ENCODE data around the gene LPP.

LPP gene

DNA sequence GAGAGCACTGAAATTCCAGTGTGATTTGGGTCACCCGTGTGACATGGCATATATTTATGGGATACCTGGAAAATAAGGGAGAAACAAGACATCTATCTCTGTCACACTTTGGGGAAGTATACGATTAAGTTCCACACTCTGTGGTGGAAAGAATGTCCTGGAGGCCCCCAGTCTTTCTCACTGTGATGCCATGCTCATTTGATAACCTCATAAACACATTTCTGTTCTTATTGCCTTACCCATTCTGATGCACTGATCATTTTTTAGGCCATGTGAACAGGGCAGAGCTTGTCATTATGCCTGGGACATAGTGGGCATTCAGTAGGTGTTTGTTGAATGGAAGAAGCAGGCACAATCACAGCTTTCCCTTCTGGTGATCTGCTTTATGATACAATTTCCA is 668.5 kb downstream of the LPP start:
- no peak for DNase-seq

GRCh38 chr3:188824566-188824965 is 670.6 kb downstream of the LPP start:
- peak; percentile 5 for DNase-seq

- no peak for DNase-seq
Measured at GRCh38 chr3:188825901-188826300, 671.9 kb downstream of the LPP start.

- no peak for DNase-seq
Measured at GRCh38 chr3:188826574-188826973, 672.6 kb downstream of the LPP start.

DNA sequence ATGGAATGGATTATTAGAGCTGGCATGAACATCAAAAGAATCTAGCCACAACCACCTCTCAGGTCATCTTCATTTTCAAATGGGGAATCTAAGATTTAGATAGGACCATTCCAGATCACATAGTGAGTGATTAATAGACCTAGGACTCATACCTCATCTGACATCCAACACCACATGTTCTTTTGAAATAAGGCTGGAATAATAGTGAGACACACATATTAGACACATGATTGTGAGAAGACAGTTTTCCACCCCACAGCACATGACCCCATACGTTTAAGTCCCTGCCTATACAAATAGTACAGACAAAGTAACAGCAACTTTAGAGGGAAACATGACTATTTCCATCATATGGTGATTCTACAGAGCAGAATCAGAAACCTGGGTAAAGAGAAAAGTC is 673.1 kb downstream of the LPP start:
- DNase-seq = peak; percentile 25

GRCh38 chr3:188827576-188827975 is 673.6 kb downstream of the LPP start:
- peak; percentile 54 for DNase-seq

DNA sequence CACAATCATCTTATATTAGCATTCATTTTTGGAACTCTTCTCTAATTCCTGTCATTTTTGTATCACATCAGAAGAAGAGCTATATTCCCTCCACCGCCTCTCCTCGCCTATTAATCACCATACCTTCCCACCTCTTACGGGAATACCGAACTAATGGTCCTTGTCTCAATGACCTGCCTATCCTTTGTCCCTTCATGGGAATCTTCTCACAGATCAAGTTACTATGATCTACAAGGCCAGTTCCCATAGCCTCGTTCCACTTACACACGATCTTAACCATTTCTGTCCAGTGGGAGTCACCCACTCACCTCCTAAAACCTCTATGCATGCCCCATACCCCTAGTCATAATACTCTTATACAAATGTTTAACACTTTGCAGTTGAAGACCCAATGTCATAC is 675.2 kb downstream of the LPP start:
- no peak for DNase-seq

- no peak for DNase-seq
Measured at GRCh38 chr3:188829576-188829975, 675.6 kb downstream of the LPP start.

DNA sequence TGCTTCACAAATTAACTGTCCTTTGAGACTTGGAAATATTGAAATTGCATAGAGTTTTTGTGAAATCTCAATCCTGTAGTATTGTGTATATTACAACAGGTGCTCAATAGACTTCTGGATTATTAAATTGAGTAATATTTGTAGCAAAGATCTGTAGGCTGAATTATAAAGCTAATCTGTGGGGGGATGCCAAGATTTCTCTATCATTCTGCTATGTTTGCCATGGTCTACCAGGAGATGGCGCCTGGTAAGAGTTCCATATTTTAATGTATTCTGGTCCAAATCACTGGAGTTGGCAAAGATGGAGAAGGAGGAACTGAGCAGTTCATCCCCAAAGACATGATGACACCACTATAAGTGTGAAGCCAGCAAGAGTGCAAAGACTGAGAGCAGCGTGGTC is 676.9 kb downstream of the LPP start:
- no peak for DNase-seq

DNA sequence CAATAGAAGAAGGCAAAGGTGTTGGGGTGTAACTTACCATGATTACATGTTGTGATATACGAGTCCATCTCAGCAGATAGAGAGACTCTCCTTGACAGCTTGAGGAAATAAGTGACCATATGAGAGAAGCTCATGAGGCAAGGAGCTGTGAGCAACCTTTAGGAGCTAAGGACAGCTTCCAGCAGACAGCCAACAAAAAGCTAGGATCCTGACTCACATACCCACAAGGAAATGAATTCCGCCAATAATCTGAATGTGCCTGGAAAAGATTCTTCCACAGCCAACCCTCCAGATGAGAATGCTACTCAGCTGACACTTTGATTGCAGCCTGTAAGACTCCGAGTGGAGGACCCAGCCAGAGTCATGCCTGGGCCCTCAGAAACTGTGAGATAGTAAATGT is 678.2 kb downstream of the LPP start:
- DNase-seq = peak; percentile 23

- DNase-seq = no peak
Measured at GRCh38 chr3:188832961-188833721, 679.2 kb downstream of the LPP start.

- no peak for DNase-seq
Measured at GRCh38 chr3:188834349-188834748, 680.4 kb downstream of the LPP start.

DNA sequence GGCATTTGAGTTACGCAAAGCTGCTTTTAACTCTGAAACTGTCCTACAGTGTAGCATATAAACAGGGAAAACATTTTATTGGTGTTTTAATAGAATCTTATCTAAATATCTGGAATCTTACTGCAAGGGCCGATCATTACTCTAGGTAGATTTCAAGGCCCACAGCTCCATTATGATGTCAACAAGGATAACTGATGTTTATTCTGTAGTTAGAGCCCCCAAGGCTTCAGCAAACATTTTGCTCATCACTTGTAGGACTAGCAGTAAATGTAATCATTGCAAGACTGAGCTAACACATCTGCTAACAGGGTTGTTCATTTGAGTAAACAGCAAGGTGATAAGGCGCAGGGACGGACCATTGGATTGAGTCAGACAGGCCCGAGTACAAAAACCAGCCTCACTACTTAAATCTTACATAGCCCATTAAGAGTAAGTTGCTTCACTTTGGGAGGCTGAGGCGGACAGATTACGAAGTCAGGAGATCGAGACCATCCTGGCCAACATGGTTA is 685.3 kb downstream of the LPP start:
- DNase-seq = no peak

GRCh38 chr3:188840290-188840689 is 686.3 kb downstream of the LPP start:
- no peak for DNase-seq

DNA sequence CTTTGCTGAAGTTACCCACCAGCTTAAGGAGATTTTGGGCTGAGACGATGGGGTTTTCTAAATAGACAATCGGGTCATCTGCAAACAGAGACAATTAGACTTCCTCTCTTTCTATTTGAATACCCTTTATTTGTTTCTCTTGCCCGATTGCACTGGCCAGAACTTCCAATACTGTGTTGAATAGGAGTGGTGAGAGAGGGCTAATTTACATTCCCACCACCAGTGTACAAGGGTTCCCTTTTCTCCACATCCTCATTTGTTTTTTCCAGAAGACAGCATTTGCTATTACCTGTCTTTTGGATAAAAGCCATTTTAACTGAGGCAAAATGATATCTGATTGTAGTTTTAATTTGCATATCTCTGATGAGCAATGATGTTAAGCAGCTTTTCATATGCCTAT is 687.9 kb downstream of the LPP start:
- DNase-seq = no peak

GRCh38 chr3:188842639-188843038 is 688.7 kb downstream of the LPP start:
- DNase-seq = peak; percentile 58

GRCh38 chr3:188844096-188844495 is 690.1 kb downstream of the LPP start:
- no peak for DNase-seq

- DNase-seq = no peak
Measured at GRCh38 chr3:188845514-188845913, 691.6 kb downstream of the LPP start.

GRCh38 chr3:188848947-188849346 is 695.0 kb downstream of the LPP start:
- no peak for DNase-seq

GRCh38 chr3:188853856-188854771 is 700.2 kb downstream of the LPP start:
- peak; percentile 68 for DNase-seq

DNA sequence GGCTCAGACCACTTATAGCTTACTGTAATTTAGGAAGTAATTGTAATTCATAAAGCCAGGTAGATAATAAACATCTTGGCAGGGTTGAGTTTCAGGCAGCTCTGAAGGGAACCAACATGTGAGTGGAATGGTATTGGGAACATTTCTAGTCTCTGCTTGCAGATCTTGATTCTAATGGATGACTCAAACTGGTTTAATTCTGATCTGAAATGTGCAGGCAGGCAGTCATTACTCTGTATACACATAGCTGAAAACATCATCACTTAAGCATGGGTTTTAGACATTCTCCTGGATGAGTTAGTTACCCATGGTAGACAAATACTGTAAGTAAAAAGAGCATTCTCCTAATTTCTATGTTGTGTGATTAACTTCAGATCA is 700.8 kb downstream of the LPP start:
- peak; percentile 53 for DNase-seq

DNA sequence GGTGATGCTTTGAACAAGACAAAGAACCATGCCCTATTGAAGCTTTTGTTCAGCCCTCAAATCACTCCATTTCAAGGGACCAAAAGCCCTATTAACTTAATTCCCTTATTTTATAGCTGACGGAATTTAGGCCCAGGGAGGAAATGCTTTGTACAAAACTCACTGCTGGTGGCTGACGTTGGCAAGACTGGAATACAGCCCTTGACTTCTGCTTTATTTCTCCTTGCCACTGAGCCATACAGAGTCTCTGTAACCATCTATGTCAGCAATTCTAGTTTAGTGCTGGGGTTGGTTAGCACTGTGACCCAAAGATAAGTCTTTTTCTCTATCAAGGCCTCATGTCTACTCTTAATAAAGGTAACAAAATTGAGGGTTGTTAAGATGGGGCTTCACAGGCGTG is 701.7 kb downstream of the LPP start:
- no peak for DNase-seq

- no peak for DNase-seq
Measured at GRCh38 chr3:188860147-188860546, 706.2 kb downstream of the LPP start.

All from fibroblast of upper back skin (primary cell).